Keratinocyte (primary cell): Measurements from ENCODE around the gene FAM210B.

Experiments
- CTCF ChIP-seq, 3 experiments: IDR thresholded peaks in 1 of 3; conservative IDR thresholded peaks in 1 of 3; optimal IDR thresholded peaks in 1 of 3; 2 replicates in 2 of 3; 3 replicates in 1 of 3; pipeline versions ENCODE3 to v1.5.1; 2011; ENCODE audit warnings: low read length in 3 of 3, mild to moderate bottlenecking in 3 of 3, moderate library complexity in 2 of 3, control low read depth in 1 of 3, inconsistent platforms in 1 of 3; ENCODE audit not compliant: insufficient read depth in 2 of 3; ENCODE audit errors: extremely low read depth in 1 of 3
- EZH2 ChIP-seq: IDR thresholded peaks from one replicate; pipeline ENCODE4 v1.6.1; 2012; ENCODE audit warnings: inconsistent platforms, mild to moderate bottlenecking, low read length, moderate library complexity

GRCh38 chr20:56412473-56412790, 53.7 kb downstream of the FAM210B start:
- no peak for TF ChIP-seq CTCF (optimal IDR thresholded peaks at IDR 0.05 in 1 of 3, IDR thresholded peaks at IDR 0.05 in 1 of 3, conservative IDR thresholded peaks at IDR 0.05 in 1 of 3; ENCODE audit: extremely low read depth in 1 of 3, insufficient read depth in 2 of 3, low read length in 3 of 3)
- no peak for TF ChIP-seq EZH2
